K562 treated with DMSO at 1 percent for 12 hours (cell line): ENCODE results near the gene RHBDL1. TPM values are rescaled to one million over a fixed set of nuclear protein-coding genes. Genes with fewer than 3 reads are reported as not detected.

Source experiments
- total RNA-seq: library from RNA; unstranded; fragments of 300-600 nt; gene quantifications from 2 replicates; pipeline ENCODE4 v1.2.3, GENCODE V29; 2022; ENCODE audit not compliant: insufficient read depth

The RHBDL1 gene
- total RNA-seq, 1 experiment from 2014 or later: 2.5 TPM

Other genes starting within 250 kb of the RHBDL1 start
- gene CAPN15, start 148.0 kb upstream of the RHBDL1 start, total RNA-seq: 40.3 and 60.1 TPM in 2 replicates
- gene PRR35, start 115.3 kb upstream of the RHBDL1 start, total RNA-seq: not detected in 2 replicates
- gene NHLRC4, start 108.7 kb upstream of the RHBDL1 start, total RNA-seq: 8.4 and 8.5 TPM in 2 replicates
- gene PIGQ, start 105.7 kb upstream of the RHBDL1 start, total RNA-seq: 31.0 and 43.5 TPM in 2 replicates
- 26.5 and 38.7 TPM in 2 replicates for gene RAB40C, start 85.6 kb upstream of the RHBDL1 start, total RNA-seq
- 10.4 and 11.0 TPM in 2 replicates for gene WFIKKN1, start 44.7 kb upstream of the RHBDL1 start, total RNA-seq
- gene METTL26, start 39.4 kb upstream of the RHBDL1 start, total RNA-seq: 95.4 and 142 TPM in 2 replicates
- gene MCRIP2, start 33.8 kb upstream of the RHBDL1 start, total RNA-seq: 62.3 and 95.4 TPM in 2 replicates
- 3.2 and 3.7 TPM in 2 replicates for gene WDR90, start 26.3 kb upstream of the RHBDL1 start, total RNA-seq
- gene RHOT2, start 7.5 kb upstream of the RHBDL1 start, total RNA-seq: 131 and 154 TPM in 2 replicates
- gene STUB1, start 4.7 kb downstream of the RHBDL1 start, total RNA-seq: 108 and 141 TPM in 2 replicates
- gene JMJD8, start 8.7 kb downstream of the RHBDL1 start, total RNA-seq: 60.7 and 81.8 TPM in 2 replicates
- 21.7 and 24.9 TPM in 2 replicates for gene WDR24, start 14.7 kb downstream of the RHBDL1 start, total RNA-seq
- 2.5 and 3.3 TPM in 2 replicates for gene FBXL16, start 30.1 kb downstream of the RHBDL1 start, total RNA-seq
- gene METRN, start 39.4 kb downstream of the RHBDL1 start, total RNA-seq: 38.5 and 41.4 TPM in 2 replicates
- 53.9 and 76.5 TPM in 2 replicates for gene ANTKMT, start 45.5 kb downstream of the RHBDL1 start, total RNA-seq
- 1.7 and 2.0 TPM in 2 replicates for gene CCDC78, start 50.8 kb downstream of the RHBDL1 start, total RNA-seq
- gene HAGHL, start 51.4 kb downstream of the RHBDL1 start, total RNA-seq: 15.9 and 18.7 TPM in 2 replicates
- gene CIAO3, start 65.3 kb downstream of the RHBDL1 start, total RNA-seq: 33.1 and 44.1 TPM in 2 replicates
- not detected in 2 replicates for gene MSLN, start 85.1 kb downstream of the RHBDL1 start, total RNA-seq
- 40.4 and 44.0 TPM in 2 replicates for gene RPUSD1, start 112.7 kb downstream of the RHBDL1 start, total RNA-seq
- 28.6 and 57.6 TPM in 2 replicates for gene CHTF18, start 112.9 kb downstream of the RHBDL1 start, total RNA-seq
- not detected in 2 replicates for gene GNG13, start 125.1 kb downstream of the RHBDL1 start, total RNA-seq